HepG2 (cell line): ENCODE measurements around the gene COMMD4. TPM values are rescaled to one million over a fixed set of nuclear protein-coding genes. Genes with fewer than 3 reads are reported as not detected.

ENCODE experiments used
- DNMT3B ChIP-seq: conservative IDR thresholded peaks from 2 replicates; pipeline ENCODE4 v1.6.1; 2016; ENCODE audit warnings: missing biosample characterization, control low read depth
- HNF1A ChIP-seq, 2 experiments: sonication (generic) in 1 of 2; formaldehyde crosslinking in 1 of 2; IDR thresholded peaks; 2 replicates each; pipeline versions ENCODE4 v1.4.0 to v1.6.1; 2016 to 2020; ENCODE audit warnings: borderline replicate concordance in 1 of 2, low read depth in 1 of 2, mild to moderate bottlenecking in 1 of 2, missing genetic modification reagents in 1 of 2
- polyA plus RNA-seq, 8 experiments: library from polyadenylated mRNA; depleted of rRNA in 3 of 8; stranded (reverse) in 7 of 8; unstranded in 1 of 8; fragments of >200 nt; fragmentation: Illumina TruSeq in 4 of 8; extraction: Trizol in 4 of 8; gene quantifications; 2 replicates each; pipeline versions ENCODE4 v1.2.1 to v1.2.3, GENCODE V29; 2011 to 2016; ENCODE audit warnings: low read depth in 4 of 8, missing spikeins in 1 of 8, mixed read lengths in 1 of 8; ENCODE audit not compliant: insufficient read depth in 1 of 8
- total RNA-seq, 5 experiments: library from RNA; depleted of rRNA; stranded (reverse); fragments of >200 nt; fragmentation: Illumina TruSeq; extraction: Trizol; gene quantifications; 2 replicates each; pipeline ENCODE4 v1.2.3, GENCODE V29; 2016; ENCODE audit warnings: low read depth in 1 of 5
- TF ChIP-seq, protein P1 (sequence below), 2 experiments: sonication (generic) in 1 of 2; formaldehyde crosslinking in 1 of 2; IDR thresholded peaks; 2 replicates each; pipeline versions ENCODE4 v1.5.1 to v1.6.1; 2011 to 2020; ENCODE audit warnings: borderline replicate concordance in 1 of 2, low read depth in 1 of 2, low read length in 1 of 2, mild to moderate bottlenecking in 1 of 2, missing genetic modification reagents in 1 of 2, moderate library complexity in 1 of 2

Gene COMMD4
- total and polyA plus RNA-seq, 2 of the 13 experiments (the other 11 are each of a cell fraction or from before 2014, with no cell fraction given) = 45.8 to 89.9 TPM

GRCh38 chr15:75367406-75367912 lies 31.6 kb downstream of the COMMD4 start (continued):
- no peak for TF ChIP-seq HNF1A (IDR thresholded peaks at IDR 0.05; ENCODE audit: low read depth)
- TF ChIP-seq HNF1A (CRISPR knock-in tag; IDR thresholded peaks at IDR 0.05; ENCODE audit: borderline replicate concordance) = 0 out of 2 replicates have a peak, but pooled peaks have one; percentile 32
- TF ChIP-seq DNMT3B (CRISPR knock-in tag) = 0 out of 2 replicates have a peak, but pooled peaks have one; percentile 41
- TF ChIP-seq, protein P1, sequence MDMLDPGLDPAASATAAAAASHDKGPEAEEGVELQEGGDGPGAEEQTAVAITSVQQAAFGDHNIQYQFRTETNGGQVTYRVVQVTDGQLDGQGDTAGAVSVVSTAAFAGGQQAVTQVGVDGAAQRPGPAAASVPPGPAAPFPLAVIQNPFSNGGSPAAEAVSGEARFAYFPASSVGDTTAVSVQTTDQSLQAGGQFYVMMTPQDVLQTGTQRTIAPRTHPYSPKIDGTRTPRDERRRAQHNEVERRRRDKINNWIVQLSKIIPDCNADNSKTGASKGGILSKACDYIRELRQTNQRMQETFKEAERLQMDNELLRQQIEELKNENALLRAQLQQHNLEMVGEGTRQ (IDR thresholded peaks at IDR 0.05; ENCODE audit: low read depth, low read length) = no peak
- TF ChIP-seq, protein P1 (CRISPR knock-in tag; IDR thresholded peaks at IDR 0.05; ENCODE audit: borderline replicate concordance) = no peak
